Measurements from ENCODE around the gene PLEKHM3.
"Not testable (repeated sequence)": the region's sequence is repeated elsewhere in the genome, so short reads cannot be mapped to it uniquely, and the experiment has no call there.

Gene PLEKHM3

DNA sequence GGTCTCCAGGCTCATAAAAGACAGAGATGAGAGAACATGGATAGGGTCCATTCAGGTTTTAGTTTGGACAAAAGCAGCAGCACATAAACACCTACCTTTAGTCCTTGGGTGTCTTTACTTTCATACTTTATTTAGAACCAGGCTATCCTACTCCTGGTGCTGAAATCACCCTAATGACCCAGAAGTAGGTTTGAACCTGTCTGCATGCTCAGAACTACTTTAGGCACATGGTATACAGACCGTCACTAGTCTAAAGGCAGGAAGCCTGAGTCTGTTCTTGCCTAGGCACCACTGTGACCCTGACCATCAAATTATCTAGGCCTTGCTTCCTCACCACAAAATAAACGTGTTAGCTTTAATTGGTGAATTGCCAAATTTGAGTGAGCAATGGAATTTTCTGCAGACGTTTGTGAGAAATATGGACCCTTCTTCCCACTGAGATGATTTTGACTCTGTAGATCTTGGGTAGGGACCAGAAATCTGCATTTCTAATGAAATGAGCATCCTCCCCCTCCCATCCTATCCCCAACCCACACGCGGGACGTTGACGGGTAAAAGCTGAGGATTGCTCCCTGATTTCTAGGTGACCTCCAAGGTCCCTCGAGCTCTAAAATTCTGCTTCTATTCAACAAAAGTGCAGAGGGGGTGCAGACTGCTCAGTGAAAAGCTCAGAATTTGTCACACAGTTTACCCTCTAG lies 75.1 kb downstream of the PLEKHM3 start:
- DNase-seq = no peak

DNA sequence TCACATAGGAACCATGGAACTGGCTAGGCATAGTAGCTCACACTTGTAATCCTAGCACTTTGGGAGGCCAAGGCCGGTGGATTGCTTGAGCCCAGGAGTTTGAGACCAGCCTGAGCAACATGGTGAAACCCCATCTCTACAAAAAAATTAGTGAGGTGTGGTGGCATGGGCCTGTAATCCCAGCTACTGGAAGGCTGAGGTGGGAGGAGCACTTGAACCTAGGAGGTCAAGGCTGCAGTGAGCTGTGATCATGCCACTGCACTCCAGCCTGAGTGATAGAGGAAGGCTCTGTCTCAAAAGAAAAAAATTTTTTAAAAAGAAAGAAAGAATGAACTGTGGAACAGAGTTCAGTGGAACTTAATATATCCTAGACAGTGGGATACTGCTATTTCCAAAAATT lies 76.1 kb downstream of the PLEKHM3 start:
- not testable (repeated sequence) for DNase-seq

DNA sequence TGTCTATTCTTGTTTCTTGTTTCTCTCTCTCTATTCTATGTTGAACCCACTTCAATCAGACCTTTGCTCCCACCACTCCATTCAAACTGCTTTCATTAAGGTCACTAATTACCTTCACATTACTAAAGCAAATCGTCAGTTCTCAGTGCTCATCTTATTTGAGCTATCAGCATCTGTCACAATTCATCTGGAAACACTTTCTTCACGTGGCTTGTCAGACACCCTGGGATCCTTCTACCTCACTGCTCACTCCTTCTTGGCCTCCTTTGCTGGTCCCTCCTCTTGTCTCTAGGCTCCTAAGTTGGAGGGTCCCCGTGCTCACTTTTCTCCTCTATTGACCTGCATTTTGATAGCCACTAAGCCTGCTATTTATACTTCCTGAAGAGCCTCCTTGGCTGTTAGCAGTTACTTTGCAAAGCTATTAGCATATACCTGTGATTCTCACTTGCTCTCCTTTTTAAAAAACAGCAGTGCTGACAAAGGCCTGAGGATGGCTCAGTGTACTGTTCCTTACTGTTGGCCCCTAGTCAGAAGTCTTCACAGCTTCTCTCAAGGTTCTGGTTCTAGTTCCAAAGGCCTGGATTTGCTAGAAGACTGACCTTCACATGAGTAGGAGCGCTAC lies 80.2 kb downstream of the PLEKHM3 start:
- DNase-seq = no peak

DNA sequence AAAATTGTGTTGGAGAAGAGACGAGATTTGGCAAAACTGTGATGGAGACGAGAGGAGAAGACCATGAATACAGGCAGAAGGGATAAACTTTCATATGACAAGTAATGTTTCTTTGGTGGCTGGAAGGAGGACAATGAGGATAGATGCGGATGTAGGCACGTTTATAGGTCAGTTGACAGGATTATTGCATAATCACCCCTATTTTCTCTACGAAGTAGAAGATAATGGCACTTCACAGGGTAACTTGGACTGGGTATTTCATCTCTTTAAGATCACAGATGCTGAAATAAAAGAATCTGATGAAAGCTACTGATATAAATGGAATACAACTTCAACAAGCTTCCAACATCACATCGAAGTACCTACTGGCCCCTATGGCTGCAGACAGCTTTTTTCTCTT lies 81.0 kb downstream of the PLEKHM3 start:
- DNase-seq = no peak

DNA sequence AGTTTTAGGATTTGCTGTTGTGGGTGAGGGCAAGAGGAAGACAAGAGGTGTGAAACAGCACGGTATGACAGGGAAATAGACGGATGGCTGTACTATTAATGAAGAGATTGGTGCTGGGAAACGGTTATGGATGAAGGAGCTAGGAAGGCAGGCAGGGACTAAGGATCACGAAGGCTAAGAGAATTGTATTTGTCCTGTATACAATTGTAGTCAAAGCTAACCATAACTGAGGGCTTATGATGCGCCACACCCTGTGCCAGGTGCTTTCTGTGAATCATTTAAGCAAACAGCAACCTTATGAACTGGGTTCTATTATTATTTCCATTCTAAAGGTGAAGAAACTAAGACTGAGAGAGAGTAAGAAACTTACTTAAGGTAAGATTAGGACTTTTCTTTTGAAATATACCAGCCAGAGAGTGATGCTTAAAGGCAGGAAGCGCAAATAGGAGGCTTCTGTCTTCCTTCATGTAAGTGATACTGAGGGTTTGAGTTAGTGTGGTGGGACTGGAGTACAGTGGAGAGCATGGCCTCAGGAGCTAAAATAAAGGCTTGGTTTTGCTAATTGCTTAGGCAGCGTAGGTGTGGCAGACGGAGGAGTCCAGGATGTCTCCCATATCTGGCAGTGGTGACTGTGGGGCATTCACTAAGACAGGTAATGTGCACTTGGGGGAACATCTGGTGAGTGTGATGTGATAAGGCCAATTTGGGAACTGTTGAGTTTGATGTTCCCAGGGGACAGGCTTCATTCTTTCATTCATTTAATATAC lies 85.8 kb downstream of the PLEKHM3 start:
- no peak for DNase-seq

DNA sequence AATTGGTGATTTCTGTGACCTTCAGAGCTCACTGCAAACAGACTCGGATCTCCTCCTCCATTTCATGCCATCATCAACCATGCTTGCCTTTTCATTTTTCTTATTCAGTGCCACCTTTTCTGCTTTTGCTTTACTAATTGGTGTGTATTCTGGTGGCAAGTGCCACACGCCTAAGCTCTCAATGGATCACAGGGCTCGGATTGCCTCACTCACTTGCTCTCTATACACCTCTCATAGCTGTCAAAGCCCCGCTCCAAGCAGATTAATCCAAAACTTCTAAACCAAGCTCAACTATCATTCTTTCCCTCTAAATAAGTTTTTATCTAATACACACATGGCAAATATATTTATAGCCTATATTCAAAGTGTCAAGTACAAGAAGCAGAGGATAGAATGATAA lies 86.4 kb downstream of the PLEKHM3 start:
- no peak for DNase-seq

DNA sequence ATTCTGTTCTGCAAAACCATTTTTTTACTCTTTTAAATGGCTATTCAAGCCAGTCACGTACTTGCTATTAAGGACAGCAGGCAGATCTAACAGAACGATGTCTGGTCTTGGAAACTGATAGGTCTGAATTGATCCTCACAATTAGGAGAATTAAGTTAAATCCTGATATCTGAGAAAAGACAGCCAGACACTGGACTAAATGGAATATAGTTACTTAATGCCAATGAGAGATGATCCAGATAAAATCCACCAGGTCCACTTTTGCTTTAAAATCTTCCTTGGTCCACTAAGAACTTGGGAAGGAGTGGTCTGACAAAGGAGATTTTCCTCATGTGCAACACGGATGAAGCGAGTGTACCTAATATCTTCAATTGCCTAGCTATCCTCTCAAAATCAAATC lies 86.9 kb downstream of the PLEKHM3 start:
- no peak for DNase-seq

DNA sequence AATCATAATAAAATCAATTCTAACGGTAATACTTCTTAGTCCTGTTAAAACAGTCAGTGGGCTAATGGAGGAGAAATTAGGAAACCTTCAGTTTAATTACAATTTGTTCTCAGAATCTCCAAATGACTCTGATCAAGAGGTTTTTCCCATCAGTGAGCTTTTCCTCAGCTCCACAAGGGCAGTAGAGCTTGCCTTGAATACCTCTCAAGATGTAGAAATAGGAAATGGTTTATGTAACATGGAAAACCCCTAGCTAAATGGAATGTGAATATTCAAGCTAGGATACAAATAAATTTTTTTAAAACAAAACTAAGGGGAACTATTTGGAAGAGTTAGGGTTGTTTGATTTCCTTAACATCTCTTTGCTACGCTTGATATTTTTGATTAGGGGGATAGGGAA lies 87.5 kb downstream of the PLEKHM3 start:
- DNase-seq = no peak

DNA sequence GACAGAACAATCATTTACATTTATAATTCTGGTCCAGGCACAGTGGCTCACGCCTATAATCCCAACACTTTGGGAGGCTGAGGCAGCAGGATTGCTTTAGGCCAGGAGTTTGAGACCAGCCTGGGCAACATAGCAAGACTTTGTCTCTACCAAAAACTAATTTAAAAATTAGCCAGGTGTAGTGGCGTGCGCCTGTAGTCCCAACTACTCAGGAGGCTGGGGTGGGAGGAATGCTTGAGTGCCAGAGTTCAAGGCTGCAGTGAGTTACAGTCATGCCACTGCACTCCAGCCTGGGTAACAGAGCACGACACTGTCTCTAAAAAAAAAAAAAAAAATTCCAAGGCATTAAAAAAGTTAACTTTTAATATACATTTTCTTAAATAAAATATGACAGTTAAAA lies 88.1 kb downstream of the PLEKHM3 start:
- no peak for DNase-seq

DNA sequence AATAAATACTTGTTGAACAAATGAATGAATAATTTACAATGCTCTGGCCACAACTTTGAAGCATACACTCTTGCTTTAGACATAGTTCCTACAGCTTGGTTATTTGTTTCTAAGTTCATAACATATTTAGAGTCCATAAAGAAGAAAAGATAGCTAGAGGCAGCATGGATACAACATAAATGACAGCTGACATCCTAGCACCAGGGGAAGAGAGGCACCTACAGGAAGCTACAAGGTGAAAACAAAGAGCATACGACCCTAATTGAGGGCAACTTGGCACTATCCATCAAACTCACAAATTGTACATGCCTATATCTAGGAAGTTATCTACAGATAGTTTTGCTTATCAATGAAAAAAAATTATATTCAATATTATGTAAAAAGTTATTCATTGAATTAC lies 88.9 kb downstream of the PLEKHM3 start:
- DNase-seq = no peak

DNA sequence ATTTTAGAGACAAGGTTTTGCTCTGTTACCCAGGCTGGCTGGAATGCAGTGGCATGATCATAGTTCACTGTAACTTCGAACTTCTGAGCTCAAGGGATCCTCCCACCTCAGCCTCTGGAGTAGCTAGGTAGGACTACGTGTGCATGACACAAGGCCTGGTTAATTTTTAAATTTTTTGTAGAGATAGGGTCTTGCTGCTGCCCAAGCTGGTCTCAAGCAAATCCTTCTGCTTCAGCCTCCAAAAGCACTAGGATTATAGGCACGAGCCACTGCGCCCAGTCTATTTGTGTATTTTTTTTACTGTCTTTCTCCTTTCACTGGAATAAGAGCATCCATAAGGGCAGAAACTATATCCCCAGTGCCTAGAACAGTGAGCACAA lies 89.3 kb downstream of the PLEKHM3 start:
- no peak for DNase-seq

DNA sequence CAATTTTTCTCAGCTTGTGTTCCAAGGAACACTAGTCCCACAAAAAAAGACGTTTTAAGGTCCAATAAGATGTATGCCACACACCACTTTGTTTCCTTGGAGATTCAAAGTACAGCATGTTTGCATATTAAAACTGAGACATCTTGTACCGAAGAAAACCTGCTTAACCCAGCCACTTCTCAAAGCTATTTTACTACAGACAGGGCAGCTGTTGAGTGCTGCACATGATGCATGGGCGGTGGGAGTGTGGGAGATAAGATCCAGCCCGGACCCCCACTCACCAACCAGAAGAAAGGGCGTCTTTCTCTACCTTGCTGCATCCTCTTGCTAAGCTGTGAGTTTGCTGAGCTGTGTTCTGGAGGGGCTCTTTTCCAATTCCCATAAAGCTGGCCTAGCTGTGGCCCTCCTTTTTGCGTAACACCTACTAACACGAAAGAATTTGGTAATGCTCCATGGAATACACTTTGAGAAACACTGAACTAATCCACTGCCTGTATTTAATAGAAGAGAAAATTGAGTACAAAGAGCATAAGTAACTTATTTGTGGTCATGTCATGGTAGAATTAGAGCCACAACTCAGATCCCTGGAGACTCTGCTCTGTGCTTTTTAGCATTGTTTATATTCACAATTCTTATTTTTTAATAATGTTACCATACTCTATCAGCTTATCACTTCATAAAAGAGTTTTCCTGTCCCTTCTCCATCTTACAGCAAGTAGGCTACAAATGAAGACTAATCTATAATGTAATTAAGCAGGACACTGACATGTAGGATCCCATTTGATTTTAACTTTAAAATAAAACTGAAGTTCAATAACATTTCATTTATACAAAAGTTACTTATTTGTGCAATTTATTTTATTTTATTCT lies 90.0 kb downstream of the PLEKHM3 start:
- DNase-seq = no peak

DNA sequence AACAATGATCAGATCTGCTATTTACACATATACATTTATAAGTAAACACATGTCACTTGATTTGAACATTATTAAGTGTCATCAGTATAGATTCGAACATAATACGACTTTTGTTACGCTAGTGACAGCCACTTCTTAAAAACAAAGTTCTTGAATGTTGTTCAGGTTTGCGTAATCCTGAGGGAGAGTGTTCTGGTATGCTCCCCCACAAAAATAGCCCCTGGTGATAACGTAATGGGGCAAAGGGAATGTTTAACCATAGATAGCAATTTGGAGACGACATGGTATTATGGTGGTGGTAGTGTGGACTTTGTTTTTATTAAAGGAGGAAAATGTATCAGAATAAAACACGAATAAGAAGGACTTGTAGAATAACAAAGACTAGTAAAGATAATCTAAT lies 90.6 kb downstream of the PLEKHM3 start:
- no peak for DNase-seq

DNA sequence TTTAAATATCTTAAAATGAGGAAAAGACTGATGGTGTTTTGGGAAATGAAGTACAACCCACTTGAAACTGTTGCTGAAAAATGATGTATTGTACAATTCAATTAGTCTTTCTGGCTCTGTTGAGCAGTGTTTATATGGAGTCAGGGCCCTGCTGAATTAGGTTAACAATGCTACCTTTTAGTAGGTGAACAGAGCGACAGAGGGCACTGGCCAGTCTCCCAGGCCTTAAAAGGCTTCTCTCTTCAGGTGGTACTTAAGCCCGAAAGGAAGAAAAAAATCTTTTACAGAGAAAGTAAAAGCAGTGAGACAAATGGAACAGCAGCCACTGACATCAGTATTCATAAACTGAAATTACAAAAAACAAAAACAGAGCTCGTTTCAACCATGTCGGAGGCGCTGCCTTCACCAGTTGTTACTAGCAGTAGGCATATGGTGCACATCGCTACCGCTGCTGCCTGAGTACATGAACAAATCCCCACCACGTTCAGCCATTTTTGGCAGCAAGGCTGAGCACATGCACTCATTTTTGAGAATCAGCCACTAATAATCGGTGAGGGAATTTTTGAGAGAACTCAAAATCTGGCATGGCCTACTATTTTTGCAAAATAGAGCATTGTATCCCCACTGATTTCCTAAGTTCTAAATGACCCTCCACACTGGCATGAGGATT lies 91.8 kb downstream of the PLEKHM3 start:
- DNase-seq = no peak

DNA sequence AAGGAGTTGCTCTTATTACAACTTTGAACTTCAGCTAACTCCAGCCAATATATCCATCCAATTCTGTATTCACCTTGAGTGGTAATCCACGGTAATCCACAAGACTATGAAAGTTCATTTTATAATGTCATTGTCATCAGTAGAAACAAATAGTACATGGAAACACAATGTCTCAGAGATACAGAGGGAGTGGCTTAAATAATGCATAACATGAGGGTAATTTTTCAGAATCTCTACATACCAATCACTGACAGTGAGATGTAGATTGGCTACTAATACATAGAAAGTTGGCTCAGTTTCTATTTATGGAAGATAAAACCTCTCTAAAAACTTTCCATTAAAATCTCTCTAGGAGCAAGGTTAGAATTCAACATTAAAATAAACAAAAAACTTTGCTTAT lies 93.2 kb downstream of the PLEKHM3 start:
- no peak for DNase-seq

DNA sequence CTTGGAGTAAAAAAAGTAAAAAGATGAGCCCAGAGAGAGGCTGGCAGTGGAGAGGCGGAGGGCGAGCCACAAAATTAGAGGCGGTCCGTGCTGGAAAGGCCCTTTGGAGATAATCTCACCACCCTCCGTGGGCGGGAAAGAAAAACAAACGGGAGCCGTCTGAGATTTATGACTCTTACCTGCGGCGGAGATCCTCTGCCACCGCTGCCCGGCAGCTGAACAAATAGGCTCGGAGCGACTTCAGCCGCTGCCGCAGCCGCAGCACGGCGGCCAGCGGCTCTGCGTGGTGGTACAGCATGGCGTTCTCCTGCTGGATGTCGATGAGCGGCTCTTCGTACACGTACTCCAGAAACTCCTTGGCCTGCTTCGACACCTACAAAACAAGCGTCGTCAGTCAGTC lies 94.6 kb downstream of the PLEKHM3 start:
- DNase-seq = no peak

DNA sequence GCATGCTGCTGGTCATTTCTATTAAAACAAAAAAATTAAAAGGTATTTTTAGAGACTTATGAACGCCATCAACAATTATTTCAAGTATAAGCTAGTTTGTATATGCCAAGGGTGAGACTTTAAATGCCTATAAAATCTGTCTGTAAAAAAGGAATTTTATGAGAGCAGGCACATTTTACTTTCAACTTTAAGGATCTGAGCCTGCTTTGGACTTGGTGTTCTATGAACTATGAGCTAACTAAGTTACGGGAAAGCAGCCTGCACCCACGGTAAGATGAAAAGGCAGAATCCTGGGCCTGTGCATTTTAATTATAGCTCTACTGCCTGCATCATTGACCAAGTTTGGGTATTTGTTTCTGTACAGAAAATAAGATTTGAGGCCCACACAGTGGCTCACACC lies 95.4 kb downstream of the PLEKHM3 start:
- no peak for DNase-seq

DNA sequence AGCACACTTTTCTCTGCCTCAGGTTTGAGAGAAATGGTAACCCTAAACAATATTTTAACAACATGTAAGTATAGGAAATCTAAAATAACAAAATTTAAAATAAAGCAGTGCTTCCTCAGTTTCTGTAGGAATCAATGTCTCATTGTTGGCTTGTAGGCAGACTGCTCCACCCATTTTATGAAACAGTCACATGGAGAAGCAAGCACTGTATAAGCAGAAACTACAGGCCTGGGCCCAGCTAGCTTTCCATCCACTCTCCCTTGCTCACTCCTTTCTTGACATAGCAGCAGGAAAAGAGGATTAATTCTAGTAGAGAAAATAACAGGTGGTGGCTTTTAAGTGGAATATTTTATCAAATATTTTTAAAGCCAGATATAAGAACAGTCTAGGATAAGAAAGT lies 97.2 kb downstream of the PLEKHM3 start:
- no peak for DNase-seq

DNA sequence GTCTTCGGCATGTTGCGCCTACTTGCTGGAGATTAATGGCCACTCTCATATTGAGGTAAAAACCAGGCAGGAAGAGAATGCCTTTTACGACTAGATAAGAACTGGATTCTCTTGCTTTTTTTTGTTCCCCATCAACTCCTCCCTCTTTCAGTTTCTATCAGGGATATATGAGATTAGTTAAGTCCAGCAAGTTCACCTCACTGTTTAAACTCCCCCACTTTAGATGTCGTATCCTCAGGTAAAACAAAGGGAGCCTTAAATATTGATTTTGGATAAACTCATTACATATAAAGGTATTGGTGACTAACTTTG lies 98.4 kb downstream of the PLEKHM3 start:
- DNase-seq = no peak

DNA sequence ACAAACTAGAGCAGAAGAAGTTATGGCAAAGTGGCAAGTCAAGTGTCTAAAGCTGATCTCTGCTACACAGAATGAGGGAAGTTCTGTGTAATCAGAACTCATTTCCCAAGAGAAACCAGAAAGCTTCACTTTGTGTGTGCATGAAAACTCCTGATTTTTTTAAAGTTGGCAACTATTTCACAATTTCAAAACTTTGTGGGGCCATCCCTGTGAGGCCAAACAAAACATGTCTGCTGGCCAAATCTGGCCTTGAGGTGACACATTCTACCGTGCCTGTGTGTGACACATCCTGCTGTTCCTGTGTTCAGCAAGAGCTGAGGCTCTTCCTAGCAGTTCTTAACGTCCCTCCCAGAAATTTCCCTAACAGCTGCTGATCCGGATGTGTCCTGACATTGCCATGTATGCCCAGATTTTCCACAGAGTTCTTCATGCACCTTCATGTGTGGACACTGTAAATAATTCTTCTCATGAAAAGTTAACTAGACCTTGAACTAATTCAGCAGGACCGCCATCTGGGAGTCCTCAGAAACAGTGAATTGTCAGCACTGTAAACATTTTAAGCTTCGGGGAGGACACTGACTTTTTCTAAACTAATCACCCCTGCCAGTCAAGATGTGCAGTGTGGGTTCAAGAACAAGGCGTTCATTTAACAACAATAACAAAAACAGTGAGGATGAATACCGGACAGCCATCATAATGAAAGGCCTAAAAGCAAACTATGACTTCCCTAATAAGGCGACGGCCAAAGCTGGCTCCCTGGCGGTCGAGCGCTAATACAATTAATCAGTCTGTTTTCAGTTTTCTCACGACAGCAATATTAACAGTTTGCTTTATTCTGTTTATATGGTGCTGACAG lies 99.0 kb downstream of the PLEKHM3 start:
- no peak for DNase-seq

DNA sequence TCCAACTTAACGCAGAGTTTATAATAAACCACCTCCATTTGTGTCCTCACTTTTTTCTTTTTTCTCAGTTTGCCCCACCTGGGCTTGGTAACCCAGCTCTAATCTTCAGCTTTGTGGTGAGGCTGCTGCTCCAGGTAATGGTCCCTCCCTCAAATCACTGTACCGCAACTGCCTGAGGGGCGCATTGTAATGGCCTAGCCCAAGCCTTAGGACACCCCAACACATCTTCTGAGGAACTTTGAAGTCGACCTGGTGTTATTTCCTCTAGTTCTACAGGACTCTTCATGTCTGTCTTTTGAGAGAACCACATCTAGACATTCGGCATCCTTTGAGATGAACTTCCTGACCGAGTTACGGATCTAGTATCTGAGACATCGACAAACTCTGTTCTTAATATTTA lies 99.7 kb downstream of the PLEKHM3 start:
- DNase-seq = no peak

DNA sequence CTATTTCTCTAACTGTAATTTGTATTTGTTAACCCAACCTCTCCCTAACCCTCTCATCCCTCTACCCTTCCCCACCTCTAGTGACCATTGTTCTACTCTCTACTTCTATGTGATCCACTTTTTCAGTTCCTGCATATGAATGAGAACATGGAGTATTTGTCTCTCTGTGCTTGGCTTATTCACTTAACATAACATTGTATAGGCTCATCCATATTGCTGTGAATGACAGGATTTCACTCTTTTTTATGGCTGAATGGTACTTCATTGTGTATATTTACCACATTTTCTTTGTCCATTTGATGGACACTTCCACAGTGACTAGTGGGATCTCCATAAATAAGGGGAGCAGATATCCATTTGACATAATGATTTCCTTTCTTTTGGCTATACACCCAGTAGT lies 103.7 kb downstream of the PLEKHM3 start:
- DNase-seq = no peak
